HepG2 (cell line): ENCODE data around the gene SLC27A1. TPM values are rescaled to one million over a fixed set of nuclear protein-coding genes. Genes with fewer than 3 reads are reported as not detected.

ENCODE experiments used
- ATAC-seq: fragments of 200-7000 bp; cut with Tn5 transposase; 3 replicates; pipeline ENCODE4 v1.9.1; 2020; ENCODE audit warnings: mild to moderate bottlenecking, moderate library complexity
- BruUV-seq: library from RNA; stranded (reverse); fragments of 400-500 nt; replicated peaks from 2 replicates; lab custom pipeline; 2021; lab: Mats Ljungman, UMichigan
- CTCF ChIA-PET: fragments of 300-600 bp; formaldehyde crosslinking; extraction: SDS; loops from one replicate; lab custom pipeline; 2021; ENCODE audit warnings: low total read pairs, inconsistent platforms, low intra/inter-chr PET ratio; lab: Yijun Ruan, JAX
- POLR2A ChIA-PET: fragments of 350-600 bp; sonication (Branson Sonifier 250); formaldehyde crosslinking; loops from one replicate; lab custom pipeline; 2020; ENCODE audit warnings: antibody characterized with exemption, inconsistent platforms; lab: Yijun Ruan, JAX
- DNase-seq: peaks from one replicate; pipeline ENCODE4 v3.0.0-alpha.2; 2015; ENCODE audit warnings: low spot score
- FAIRE-seq: peaks from 3 replicates; lab custom pipeline; 2011; peaks lifted over from hg19 to GRCh38; lab: Jason Lieb, UNC
- H2AFZ ChIP-seq: one replicate; pipeline ENCODE4 v1.6.1; 2011; ENCODE audit warnings: low read length, inconsistent platforms
- H3K27ac ChIP-seq: fragments of 300-600 bp; 3 replicates; pipeline ENCODE4 v1.8.0; 2011; ENCODE audit warnings: mixed run types, mild to moderate bottlenecking, mixed read lengths, low read length, inconsistent platforms; ENCODE audit not compliant: insufficient read depth; ENCODE audit errors: extremely low read length
- H3K27me3 ChIP-seq, 2 experiments: fragments of 200-600 bp in 1 of 2; 2 replicates in 1 of 2; 3 replicates in 1 of 2; pipeline versions ENCODE4 v1.6.0 to v1.8.0; 2011; ENCODE audit warnings: low read length in 2 of 2, mild to moderate bottlenecking in 2 of 2, moderate library complexity in 2 of 2, inconsistent platforms in 1 of 2; ENCODE audit not compliant: insufficient read depth in 2 of 2, control insufficient read depth in 1 of 2
- H3K36me3 ChIP-seq, 2 experiments: fragments of 200-600 bp in 1 of 2; replicated peaks in 1 of 2; 2 replicates in 1 of 2; 3 replicates in 1 of 2; pipeline versions ENCODE4 v1.5.1 to v1.8.0; 2011; ENCODE audit warnings: low read length in 2 of 2, inconsistent platforms in 1 of 2; ENCODE audit not compliant: insufficient read depth in 2 of 2, control insufficient read depth in 1 of 2
- H3K4me1 ChIP-seq: 2 replicates; pipeline ENCODE4 v1.5.1; 2012; ENCODE audit warnings: low read length, inconsistent platforms; ENCODE audit not compliant: insufficient read depth
- H3K4me2 ChIP-seq: 2 replicates; pipeline ENCODE4 v1.6.0; 2011; ENCODE audit warnings: low read depth, low read length, inconsistent platforms
- H3K4me3 ChIP-seq, 3 experiments: fragments of 200-600 bp in 1 of 3; sonication (generic), shearing (Covaris generic) in 1 of 3; replicated peaks in 1 of 3; 2 replicates each; pipeline ENCODE4 v1.5.1; 2011 to 2016; ENCODE audit warnings: low read length in 3 of 3, inconsistent platforms in 2 of 3, low read depth in 2 of 3, mild to moderate bottlenecking in 2 of 3, control low read depth in 1 of 3, mixed read lengths in 1 of 3; ENCODE audit not compliant: insufficient read depth in 1 of 3
- H3K79me2 ChIP-seq: one replicate; pipeline ENCODE4 v1.6.1; 2011; ENCODE audit warnings: low read length, inconsistent platforms; ENCODE audit not compliant: insufficient read depth
- H3K9ac ChIP-seq: 2 replicates; pipeline ENCODE4 v1.6.0; 2011; ENCODE audit warnings: mild to moderate bottlenecking, low read depth, low read length, inconsistent platforms; ENCODE audit not compliant: insufficient read depth
- H3K9me3 ChIP-seq: 2 replicates; pipeline ENCODE4 v1.5.1; 2012; ENCODE audit warnings: mild to moderate bottlenecking, low read length
- H4K20me1 ChIP-seq: 2 replicates; pipeline ENCODE4 v1.6.0; 2011; ENCODE audit warnings: inconsistent platforms, mild to moderate bottlenecking, low read length, moderate library complexity; ENCODE audit not compliant: insufficient read depth
- AGO1 ChIP-seq: fragments of 200-400 bp; formaldehyde crosslinking; IDR thresholded peaks from 2 replicates; pipeline ENCODE4 v1.6.1; 2017; ENCODE audit warnings: mild to moderate bottlenecking, low read depth, low read length, moderate library complexity; ENCODE audit not compliant: poor library complexity, severe bottlenecking
- AGO2 ChIP-seq: fragments of 200-400 bp; formaldehyde crosslinking; optimal IDR thresholded peaks from 2 replicates; pipeline ENCODE3; 2017; ENCODE audit warnings: mild to moderate bottlenecking, low read depth, low read length, moderate library complexity
- CHCHD3 ChIP-seq: sonication (generic); formaldehyde crosslinking; IDR thresholded peaks from 2 replicates; pipeline ENCODE4 v1.8.0; 2022; ENCODE audit warnings: mild to moderate bottlenecking, missing genetic modification reagents, moderate library complexity
- ESRRA ChIP-seq: sonication (generic); formaldehyde crosslinking; IDR thresholded peaks from 2 replicates; pipeline ENCODE4 v1.5.1; 2020; ENCODE audit warnings: mild to moderate bottlenecking, low read depth, missing genetic modification reagents
- RBAK ChIP-seq: sonication (generic); formaldehyde crosslinking; IDR thresholded peaks from 2 replicates; pipeline ENCODE4 v1.5.1; 2020; ENCODE audit warnings: mild to moderate bottlenecking, missing genetic modification reagents
- ZNF616 ChIP-seq: sonication (generic); formaldehyde crosslinking; IDR thresholded peaks from 2 replicates; pipeline ENCODE4 v1.5.0; 2020; ENCODE audit warnings: low read depth, mild to moderate bottlenecking, missing genetic modification reagents
- WGBS: methylation state at CpG from one replicate; pipeline ENCODE4 v1.1.6; 2017; ENCODE audit warnings: low lambda C conversion rate; 5-methylcytosine and 5-hydroxymethylcytosine counted together
- in situ Hi-C: cut with HindIII; loops from 2 replicates; pipeline ENCODE4 v1.10.0; 2017; ENCODE audit warnings: low pct_unique_long_range_greater_than_20kb; ENCODE audit not compliant: extremely low pct_ligation_motif_present
- intact Hi-C: fragments of 100-400 bp; cut with micrococcal nuclease; formaldehyde crosslinking; loops from one replicate; pipeline ENCODE4 v1.10.0; 2022; ENCODE audit not compliant: unreplicated experiment
- polyA plus RNA-seq, 8 experiments: library from polyadenylated mRNA; depleted of rRNA in 3 of 8; stranded (reverse) in 7 of 8; unstranded in 1 of 8; fragments of >200 nt; fragmentation: Illumina TruSeq in 4 of 8; extraction: Trizol in 4 of 8; gene quantifications; 2 replicates each; pipeline versions ENCODE4 v1.2.1 to v1.2.3, GENCODE V29; 2011 to 2016; ENCODE audit warnings: low read depth in 4 of 8, missing spikeins in 1 of 8, mixed read lengths in 1 of 8; ENCODE audit not compliant: insufficient read depth in 1 of 8
- total RNA-seq, 5 experiments: library from RNA; depleted of rRNA; stranded (reverse); fragments of >200 nt; fragmentation: Illumina TruSeq; extraction: Trizol; gene quantifications; 2 replicates each; pipeline ENCODE4 v1.2.3, GENCODE V29; 2016; ENCODE audit warnings: low read depth in 1 of 5
- TF ChIP-seq, protein P1 (sequence below): sonication (generic); formaldehyde crosslinking; IDR thresholded peaks from 2 replicates; pipeline ENCODE4 v1.4.0; 2020; ENCODE audit warnings: missing genetic modification reagents

Gene SLC27A1
- total and polyA plus RNA-seq, 2 of the 13 experiments (the other 11 are each of a cell fraction or from before 2014, with no cell fraction given), result 4.1 to 8.8 TPM

DNA sequence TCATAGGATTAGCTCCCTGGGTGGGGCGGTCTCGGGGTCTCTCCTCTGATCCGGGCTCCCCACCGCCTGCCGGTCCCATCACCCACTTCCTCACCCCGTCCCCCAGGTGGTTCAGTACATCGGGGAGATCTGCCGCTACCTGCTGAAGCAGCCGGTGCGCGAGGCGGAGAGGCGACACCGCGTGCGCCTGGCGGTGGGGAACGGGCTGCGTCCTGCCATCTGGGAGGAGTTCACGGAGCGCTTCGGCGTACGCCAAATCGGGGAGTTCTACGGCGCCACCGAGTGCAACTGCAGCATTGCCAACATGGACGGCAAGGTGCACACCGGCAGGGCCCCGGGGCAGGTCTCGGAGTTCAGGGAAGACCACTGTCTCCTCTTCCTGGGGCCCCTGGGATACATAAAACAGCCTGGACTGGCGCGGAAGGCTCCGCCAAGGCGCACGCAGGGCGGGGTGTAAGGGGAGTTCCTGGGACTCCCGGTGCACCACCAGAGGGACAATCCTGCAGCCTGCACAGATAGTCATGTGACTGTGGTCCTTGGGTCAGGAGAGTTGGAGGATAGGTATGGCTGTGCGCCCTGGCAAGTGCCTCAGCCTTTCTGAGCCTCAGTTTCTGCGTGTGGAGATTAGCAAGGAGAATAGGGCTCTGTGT lies 26.9 kb downstream of the SLC27A1 start:
- DNase-seq (no peak), FAIRE-seq (no peak), ATAC-seq (no peak)
- ChIA-PET POLR2A (interaction anchor here (1.2 to 1.3 kb wide), 2 partner anchors 22 to 109 kb away, joined by 3 to 4 read pairs; no protein-coding TSS in a partner anchor), CTCF (interaction anchor here (0.7 to 2.2 kb wide), 2 partner anchors 31 to 75 kb away, joined by 4 to 8 read pairs; no protein-coding TSS in a partner anchor)
- Histone ChIP-seq H4K20me1 (no peaks in the 10 kb centered on the region), H3K27ac (no peak overlapping the region), H3K79me2 (no peaks in the 10 kb centered on the region), H3K9me3 (no peaks in the 10 kb centered on the region), H3K27me3 (no peaks in the 10 kb centered on the region), H2AFZ (no peak overlapping the region), H3K9ac (no peak overlapping the region), H3K36me3 (no peaks in the 10 kb centered on the region), H3K4me3 (no peak overlapping the region), H3K4me2 (no peak overlapping the region), H3K4me1 (peaks cover 40% of the 10 kb centered on the region)
- in situ Hi-C loops, result no loop called here
- BruUV-seq, result no TSS peak
- intact Hi-C loops, result no loop called here
- WGBS, result 98% methylated on average over 29 of the region's 41 CpGs
- no peak for TF ChIP-seq CHCHD3
- TF ChIP-seq, protein P1, sequence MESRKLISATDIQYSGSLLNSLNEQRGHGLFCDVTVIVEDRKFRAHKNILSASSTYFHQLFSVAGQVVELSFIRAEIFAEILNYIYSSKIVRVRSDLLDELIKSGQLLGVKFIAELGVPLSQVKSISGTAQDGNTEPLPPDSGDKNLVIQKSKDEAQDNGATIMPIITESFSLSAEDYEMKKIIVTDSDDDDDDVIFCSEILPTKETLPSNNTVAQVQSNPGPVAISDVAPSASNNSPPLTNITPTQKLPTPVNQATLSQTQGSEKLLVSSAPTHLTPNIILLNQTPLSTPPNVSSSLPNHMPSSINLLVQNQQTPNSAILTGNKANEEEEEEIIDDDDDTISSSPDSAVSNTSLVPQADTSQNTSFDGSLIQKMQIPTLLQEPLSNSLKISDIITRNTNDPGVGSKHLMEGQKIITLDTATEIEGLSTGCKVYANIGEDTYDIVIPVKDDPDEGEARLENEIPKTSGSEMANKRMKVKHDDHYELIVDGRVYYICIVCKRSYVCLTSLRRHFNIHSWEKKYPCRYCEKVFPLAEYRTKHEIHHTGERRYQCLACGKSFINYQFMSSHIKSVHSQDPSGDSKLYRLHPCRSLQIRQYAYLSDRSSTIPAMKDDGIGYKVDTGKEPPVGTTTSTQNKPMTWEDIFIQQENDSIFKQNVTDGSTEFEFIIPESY (CRISPR knock-in tag), result peak; percentile 27; the same call in 1 of the 2 replicates
- TF ChIP-seq ESRRA (CRISPR knock-in tag), result no peak
- TF ChIP-seq AGO2, result peak; percentile 68
- peak; percentile 18 for TF ChIP-seq AGO1
- TF ChIP-seq RBAK (CRISPR knock-in tag), result no peak
- TF ChIP-seq ZNF616, result no peak
